Uterus (tissue), 4 donors: ENCODE data around the gene PLEKHG1. TPM values are rescaled to one million over a fixed set of nuclear protein-coding genes. Genes with fewer than 3 reads are reported as not detected.

Experiments used
- DNase-seq, 2 donors: peaks; one replicate each; pipeline ENCODE4 v3.0.0-alpha.2; 2019 to 2020
- H3K27ac ChIP-seq, 2 donors: fragments of 200-600 bp; sonication (generic); 1 replicate in 1 of 2; 2 replicates in 1 of 2; pipeline ENCODE4 v1.5.1; 2016 to 2018
- H3K27me3 ChIP-seq, 2 donors: fragments of 200-600 bp; sonication (generic); one replicate each; pipeline ENCODE4 v1.5.1; 2018 to 2019; ENCODE audit warnings: control low read depth in 1 of 2
- H3K36me3 ChIP-seq, 2 donors: fragments of 200-600 bp; sonication (generic); one replicate each; pipeline ENCODE4 v1.5.1; 2019; ENCODE audit warnings: control low read depth in 1 of 2
- H3K4me1 ChIP-seq, 2 donors: fragments of 200-600 bp; sonication (generic); one replicate each; pipeline ENCODE4 v1.5.1; 2018 to 2019; ENCODE audit warnings: control low read depth in 1 of 2
- H3K4me3 ChIP-seq, 2 donors: fragments of 200-600 bp; sonication (generic); 1 replicate in 1 of 2; 2 replicates in 1 of 2; pipeline ENCODE4 v1.5.1; 2018 to 2019; ENCODE audit warnings: mild to moderate bottlenecking in 1 of 2
- H3K9me3 ChIP-seq, 2 donors: fragments of 200-600 bp; sonication (generic); one replicate each; pipeline ENCODE4 v1.5.1; 2019; ENCODE audit warnings: control low read depth in 1 of 2
- CTCF ChIP-seq, 4 experiments: fragments of 200-600 bp in 2 of 4; fragments of 450-650 bp in 2 of 4; sonication (generic) in 2 of 4; IDR thresholded peaks; one replicate each; pipeline ENCODE4 v1.5.1; 2016 to 2019; ENCODE audit warnings: antibody characterized with exemption in 4 of 4, mild to moderate bottlenecking in 2 of 4, moderate library complexity in 1 of 4
- POLR2A ChIP-seq, 2 donors: fragments of 450-650 bp; IDR thresholded peaks; one replicate each; pipeline ENCODE4 v1.6.1; 2016; ENCODE audit warnings: antibody characterized with exemption in 2 of 2, mild to moderate bottlenecking in 1 of 2, moderate library complexity in 1 of 2
- intact Hi-C: fragments of 100-400 bp; cut with DNase I; formaldehyde crosslinking; loops from one replicate; pipeline ENCODE4 v1.15.1; 2023; ENCODE audit warnings: low total_unique reads
- total RNA-seq, 4 donors: library from RNA; depleted of rRNA in 3 of 4; stranded (reverse); fragments of >200 nt in 3 of 4; gene quantifications; one replicate each; pipeline versions ENCODE4 v1.1.0 to v1.2.4, GENCODE V29; 2014 to 2023
- donor health status: DM: yes; HTN: yes; CAD: no.

The PLEKHG1 gene
- total RNA-seq, 4 donors from 2014 or later, result 7.2 to 50.3 (median 33.0) TPM

GRCh38 chr6:150635906-150636514 lies 36.3 kb downstream of the PLEKHG1 start:
- peak overlapping the region in 1 of 2 donors; percentile 2 for H3K27ac ChIP-seq
- H3K4me1 ChIP-seq, result no peaks in the 10 kb centered on the region
- no peak for TF ChIP-seq POLR2A (IDR thresholded peaks at IDR 0.05)
- TF ChIP-seq CTCF (IDR thresholded peaks at IDR 0.05), result no peak
- H3K4me3 ChIP-seq, result no peak overlapping the region
- no peaks in the 10 kb centered on the region for H3K36me3 ChIP-seq
- no peak for DNase-seq
- H3K9me3 ChIP-seq, result no peaks in the 10 kb centered on the region
- intact Hi-C loops, result no loop called here
- H3K27me3 ChIP-seq, result no peaks in the 10 kb centered on the region

- Histone ChIP-seq H3K36me3 (no peaks in the 10 kb centered on the region), H3K4me3 (no peak overlapping the region), H3K27ac (no peak overlapping the region), H3K4me1 (no peaks in the 10 kb centered on the region), H3K27me3 (no peaks in the 10 kb centered on the region), H3K9me3 (no peaks in the 10 kb centered on the region)
- intact Hi-C loops, result no loop called here
- TF ChIP-seq CTCF (IDR thresholded peaks at IDR 0.05), result no peak
- no peak for TF ChIP-seq POLR2A (IDR thresholded peaks at IDR 0.05)
- no peak for DNase-seq
These were observed 37.1 kb downstream of the PLEKHG1 start for GRCh38 chr6:150636808-150637207.

- Histone ChIP-seq H3K36me3 (no peaks in the 10 kb centered on the region), H3K4me1 (no peaks in the 10 kb centered on the region), H3K27ac (no peak overlapping the region), H3K4me3 (no peak overlapping the region), H3K9me3 (no peaks in the 10 kb centered on the region), H3K27me3 (no peaks in the 10 kb centered on the region)
- no peak for TF ChIP-seq POLR2A (IDR thresholded peaks at IDR 0.05)
- TF ChIP-seq CTCF (IDR thresholded peaks at IDR 0.05), result no peak
- intact Hi-C loops, result no loop called here
- DNase-seq, result no peak
These were observed 37.6 kb downstream of the PLEKHG1 start for GRCh38 chr6:150637266-150637665.

GRCh38 chr6:150638267-150638666 lies 38.6 kb downstream of the PLEKHG1 start:
- TF ChIP-seq POLR2A (IDR thresholded peaks at IDR 0.05), result no peak
- no peak for TF ChIP-seq CTCF (IDR thresholded peaks at IDR 0.05)
- intact Hi-C loops, result no loop called here
- H3K9me3 ChIP-seq, result no peaks in the 10 kb centered on the region
- H3K4me3 ChIP-seq, result no peak overlapping the region
- H3K27me3 ChIP-seq, result no peaks in the 10 kb centered on the region
- no peak for DNase-seq
- no peak overlapping the region for H3K27ac ChIP-seq
- no peaks in the 10 kb centered on the region for H3K4me1 ChIP-seq
- no peaks in the 10 kb centered on the region for H3K36me3 ChIP-seq

GRCh38 chr6:150638765-150639164 lies 39.1 kb downstream of the PLEKHG1 start:
- Histone ChIP-seq H3K4me1 (no peaks in the 10 kb centered on the region), H3K27ac (no peak overlapping the region), H3K27me3 (no peaks in the 10 kb centered on the region), H3K9me3 (no peaks in the 10 kb centered on the region), H3K4me3 (no peak overlapping the region), H3K36me3 (no peaks in the 10 kb centered on the region)
- no peak for DNase-seq
- intact Hi-C loops, result no loop called here
- TF ChIP-seq POLR2A (IDR thresholded peaks at IDR 0.05), result no peak
- no peak for TF ChIP-seq CTCF (IDR thresholded peaks at IDR 0.05)
